GM12892 (cell line): Measurements from ENCODE around the gene LBR.

Source experiments
- POLR2A ChIP-seq: IDR thresholded peaks from 2 replicates; pipeline ENCODE4 v1.6.1; 2011; ENCODE audit warnings: low read depth, low read length, control low read depth
- TAF1 ChIP-seq: IDR thresholded peaks from 2 replicates; pipeline ENCODE4 v1.6.1; 2011; ENCODE audit warnings: low read depth, mild to moderate bottlenecking, control low read depth, low read length, borderline replicate concordance

GRCh38 chr1:225366552-225366951 lies 61.3 kb downstream of the LBR start:
- TF ChIP-seq POLR2A (no peak), TAF1 (no peak)
